HG03439 (cell line): ENCODE measurements around the gene TANGO2.

Experiments used
- ATAC-seq: cut with Tn5 transposase; IDR thresholded peaks from one replicate; pipeline ENCODE4 v1.9.1; 2021; ENCODE audit warnings: mild to moderate bottlenecking, moderate library complexity; ENCODE audit not compliant: unreplicated experiment

The TANGO2 gene

GRCh38 chr22:19994851-19995610 is 25.9 kb upstream of the TANGO2 start:
- ATAC-seq, result no peak

GRCh38 chr22:19995611-19996339 is 25.1 kb upstream of the TANGO2 start:
- ATAC-seq, result no peak

GRCh38 chr22:19996694-19997384 is 24.1 kb upstream of the TANGO2 start:
- no peak for ATAC-seq

GRCh38 chr22:19997561-19998231 is 23.2 kb upstream of the TANGO2 start:
- no peak for ATAC-seq

GRCh38 chr22:19998232-19998951 is 22.5 kb upstream of the TANGO2 start:
- ATAC-seq, result no peak

GRCh38 chr22:19998991-19999820 is 21.7 kb upstream of the TANGO2 start:
- ATAC-seq, result no peak

GRCh38 chr22:20000246-20001081 is 20.4 kb upstream of the TANGO2 start:
- ATAC-seq, result no peak

- ATAC-seq, result no peak
These were observed 19.8 kb upstream of the TANGO2 start for GRCh38 chr22:20001082-20001638.

GRCh38 chr22:20002128-20002527 is 18.8 kb upstream of the TANGO2 start:
- no peak for ATAC-seq

- no peak for ATAC-seq
These were observed 18.3 kb upstream of the TANGO2 start for GRCh38 chr22:20002636-20003035.

- no peak for ATAC-seq
These were observed 17.6 kb upstream of the TANGO2 start for GRCh38 chr22:20003304-20003703.

GRCh38 chr22:20004464-20004863 is 16.4 kb upstream of the TANGO2 start:
- no peak for ATAC-seq

- no peak for ATAC-seq
These were observed 12.5 kb upstream of the TANGO2 start for GRCh38 chr22:20008221-20008995.

- no peak for ATAC-seq
These were observed 11.9 kb upstream of the TANGO2 start for GRCh38 chr22:20009018-20009491.

GRCh38 chr22:20009582-20010306 is 11.2 kb upstream of the TANGO2 start:
- ATAC-seq, result no peak

GRCh38 chr22:20010307-20011122 is 10.4 kb upstream of the TANGO2 start:
- no peak for ATAC-seq
